HEK293 (cell line): ENCODE results near the gene MLLT10.

ENCODE experiments used
- CTCF ChIA-PET: fragments of 350-600 bp; formaldehyde crosslinking; extraction: SDS; loops from one replicate; lab custom pipeline; 2021; ENCODE audit warnings: antibody characterized with exemption; lab: Yijun Ruan, JAX
- POLR2A ChIA-PET: fragments of 300-600 bp; formaldehyde crosslinking; extraction: SDS; loops from one replicate; lab custom pipeline; 2020; ENCODE audit warnings: antibody characterized with exemption, inconsistent platforms; lab: Yijun Ruan, JAX
- H3K27ac ChIP-seq: fragments of 200-500 bp; sonication (Bioruptor generic); 2 replicates; pipeline ENCODE4 v1.5.1; 2014; ENCODE audit warnings: low read depth, low read length, control low read depth, inconsistent platforms; ENCODE audit errors: extremely low read depth
- H3K36me3 ChIP-seq, 2 experiments: fragments of 200-500 bp in 1 of 2; sonication (Bioruptor generic) in 1 of 2; 1 replicate in 1 of 2; 2 replicates in 1 of 2; pipeline ENCODE4 v1.5.1; 2014 to 2017; ENCODE audit warnings: inconsistent platforms in 2 of 2, low read length in 2 of 2; ENCODE audit not compliant: control insufficient read depth in 2 of 2, insufficient read depth in 1 of 2
- H3K4me1 ChIP-seq: fragments of 200-500 bp; sonication (Bioruptor generic); 2 replicates; pipeline ENCODE4 v1.5.1; 2014; ENCODE audit warnings: mild to moderate bottlenecking, low read length, inconsistent platforms; ENCODE audit not compliant: control insufficient read depth, insufficient read depth
- H3K4me3 ChIP-seq: 2 replicates; pipeline ENCODE4 v1.5.1; 2011; ENCODE audit warnings: low read depth, mild to moderate bottlenecking, control low read depth, low read length, moderate library complexity
- H3K9me3 ChIP-seq: fragments of 200-500 bp; sonication (Bioruptor generic); 2 replicates; pipeline ENCODE4 v1.5.1; 2014; ENCODE audit warnings: low read depth, low read length, inconsistent platforms; ENCODE audit not compliant: control insufficient read depth, insufficient read depth
- EGR2 ChIP-seq: fragments of 450-650 bp; formaldehyde crosslinking; IDR thresholded peaks from 2 replicates; pipeline ENCODE4 v1.5.1; 2016; ENCODE audit warnings: low read depth, missing biosample characterization, missing genetic modification characterization
- GLIS2 ChIP-seq: fragments of 450-650 bp; formaldehyde crosslinking; IDR thresholded peaks from 2 replicates; pipeline ENCODE4 v1.5.1; 2016; ENCODE audit warnings: missing biosample characterization, missing genetic modification characterization
- HOXA7 ChIP-seq: sonication (generic); formaldehyde crosslinking; IDR thresholded peaks from 2 replicates; pipeline ENCODE4 v1.8.1; 2022; ENCODE audit warnings: missing genetic modification reagents, borderline replicate concordance
- KLF16 ChIP-seq: fragments of 450-650 bp; formaldehyde crosslinking; IDR thresholded peaks from 2 replicates; pipeline ENCODE4 v1.5.1; 2017; ENCODE audit warnings: missing biosample characterization, missing genetic modification characterization
- PRDM10 ChIP-seq: fragments of 450-650 bp; formaldehyde crosslinking; IDR thresholded peaks from 2 replicates; pipeline ENCODE4 v1.5.1; 2016; ENCODE audit warnings: missing biosample characterization, missing genetic modification characterization
- SP2 ChIP-seq: fragments of 450-650 bp; formaldehyde crosslinking; IDR thresholded peaks from 2 replicates; pipeline ENCODE4 v1.5.1; 2016; ENCODE audit warnings: missing biosample characterization, missing genetic modification characterization
- SP3 ChIP-seq: fragments of 450-650 bp; formaldehyde crosslinking; IDR thresholded peaks from 2 replicates; pipeline ENCODE4 v1.5.1; 2016; ENCODE audit warnings: missing biosample characterization, missing genetic modification characterization
- YY1 ChIP-seq: fragments of 450-650 bp; formaldehyde crosslinking; IDR thresholded peaks from 2 replicates; pipeline ENCODE4 v1.5.1; 2018; ENCODE audit warnings: missing biosample characterization, missing genetic modification characterization
- ZBTB11 ChIP-seq: fragments of 450-650 bp; formaldehyde crosslinking; conservative IDR thresholded peaks from 2 replicates; pipeline ENCODE4 v1.5.1; 2016; ENCODE audit warnings: low read depth, missing biosample characterization, missing genetic modification characterization
- ZNF121 ChIP-seq: fragments of 450-650 bp; formaldehyde crosslinking; IDR thresholded peaks from 2 replicates; pipeline ENCODE4 v1.5.1; 2016; ENCODE audit warnings: missing biosample characterization, missing genetic modification characterization
- ZNF155 ChIP-seq: fragments of 450-650 bp; formaldehyde crosslinking; IDR thresholded peaks from 2 replicates; pipeline ENCODE4 v1.5.1; 2016; ENCODE audit warnings: missing biosample characterization, missing genetic modification characterization
- ZNF157 ChIP-seq: fragments of 450-650 bp; formaldehyde crosslinking; IDR thresholded peaks from 2 replicates; pipeline ENCODE4 v1.5.1; 2016; ENCODE audit warnings: missing biosample characterization, missing genetic modification characterization
- ZNF248 ChIP-seq: fragments of 450-650 bp; formaldehyde crosslinking; IDR thresholded peaks from 2 replicates; pipeline ENCODE4 v1.5.1; 2017; ENCODE audit warnings: missing biosample characterization, missing genetic modification characterization
- ZNF26 ChIP-seq: fragments of 450-650 bp; formaldehyde crosslinking; IDR thresholded peaks from 2 replicates; pipeline ENCODE4 v1.5.1; 2016; ENCODE audit warnings: missing biosample characterization, missing genetic modification characterization
- ZNF398 ChIP-seq: fragments of 450-650 bp; formaldehyde crosslinking; IDR thresholded peaks from 2 replicates; pipeline ENCODE4 v1.5.1; 2017; ENCODE audit warnings: missing biosample characterization, missing genetic modification characterization
- ZNF404 ChIP-seq: fragments of 450-650 bp; formaldehyde crosslinking; IDR thresholded peaks from 2 replicates; pipeline ENCODE4 v1.5.1; 2017; ENCODE audit warnings: missing biosample characterization, missing genetic modification characterization
- ZNF501 ChIP-seq: fragments of 450-650 bp; formaldehyde crosslinking; IDR thresholded peaks from 2 replicates; pipeline ENCODE4 v1.5.1; 2016; ENCODE audit warnings: missing biosample characterization, missing genetic modification characterization
- ZNF558 ChIP-seq: fragments of 450-650 bp; formaldehyde crosslinking; IDR thresholded peaks from 2 replicates; pipeline ENCODE4 v1.5.1; 2016; ENCODE audit warnings: missing biosample characterization, missing genetic modification characterization
- ZNF600 ChIP-seq: fragments of 450-650 bp; formaldehyde crosslinking; IDR thresholded peaks from 2 replicates; pipeline ENCODE4 v1.5.1; 2016; ENCODE audit warnings: missing biosample characterization, missing genetic modification characterization
- ZNF639 ChIP-seq: fragments of 450-650 bp; formaldehyde crosslinking; IDR thresholded peaks from 2 replicates; pipeline ENCODE4 v1.5.1; 2016; ENCODE audit warnings: missing biosample characterization, missing genetic modification characterization
- ZNF707 ChIP-seq: fragments of 450-650 bp; formaldehyde crosslinking; IDR thresholded peaks from 2 replicates; pipeline ENCODE4 v1.5.1; 2016; ENCODE audit warnings: missing biosample characterization, missing genetic modification characterization
- ZNF76 ChIP-seq: fragments of 450-650 bp; formaldehyde crosslinking; IDR thresholded peaks from 2 replicates; pipeline ENCODE4; 2016; ENCODE audit warnings: low read depth, missing biosample characterization, missing genetic modification characterization, borderline replicate concordance
- ZNF785 ChIP-seq: fragments of 450-650 bp; formaldehyde crosslinking; IDR thresholded peaks from 2 replicates; pipeline ENCODE4 v1.5.1; 2016; ENCODE audit warnings: missing biosample characterization, missing genetic modification characterization
- ZNF791 ChIP-seq: fragments of 450-650 bp; formaldehyde crosslinking; IDR thresholded peaks from 2 replicates; pipeline ENCODE4 v1.5.1; 2016; ENCODE audit warnings: missing biosample characterization, missing genetic modification characterization

Gene MLLT10

GRCh38 chr10:21526188-21526859 lies 7.7 kb upstream of the MLLT10 start (continued):
- TF ChIP-seq ZBTB11 (tag by site-specific recombination) (no peak), ZNF121 (tag by site-specific recombination) (no peak), SP3 (peak; percentile 54), ZNF558 (tag by site-specific recombination) (peak; percentile 39; the same call in 1 of the 2 replicates), GLIS2 (tag by site-specific recombination) (peak; percentile 85), ZNF501 (tag by site-specific recombination) (peak; percentile 5; the same call in 1 of the 2 replicates)

- Histone ChIP-seq H3K36me3 (no peaks in the 10 kb centered on the region), H3K4me1 (peaks cover 23% of the 10 kb centered on the region), H3K4me3 (peak overlapping the region; percentile 58), H3K27ac (peak overlapping the region; percentile 98), H3K9me3 (no peaks in the 10 kb centered on the region)
- ChIA-PET CTCF (interaction anchor here (0.6 kb wide), 1 partner anchor 454 kb away, joined by 3 read pairs; no protein-coding TSS in a partner anchor), POLR2A (interaction anchor here (1.3 to 3.5 kb wide), 4 partner anchors 9 to 204 kb away, joined by 3 to 33 read pairs (median 19); no protein-coding TSS in a partner anchor)
- TF ChIP-seq ZNF155 (tag by site-specific recombination), result no peak
- TF ChIP-seq KLF16 (tag by site-specific recombination), result peak; percentile 89; the same call in 1 of the 2 replicates
- TF ChIP-seq ZNF76 (tag by site-specific recombination), result no peak
- TF ChIP-seq EGR2, result peak; percentile 46; the same call in 1 of the 2 replicates
- peak; percentile 82 for TF ChIP-seq SP2 (tag by site-specific recombination)
- TF ChIP-seq ZNF157, result no peak
- TF ChIP-seq ZNF785, result no peak
- TF ChIP-seq ZNF398 (tag by site-specific recombination), result no peak; the same call in 1 of the 2 replicates
- TF ChIP-seq ZNF248 (tag by site-specific recombination), result no peak
- TF ChIP-seq ZNF600, result peak; percentile 80
- TF ChIP-seq HOXA7 (CRISPR knock-in tag), result no peak
- no peak for TF ChIP-seq ZNF26 (tag by site-specific recombination)
- no peak for TF ChIP-seq PRDM10 (tag by site-specific recombination)
- TF ChIP-seq YY1 (tag by site-specific recombination), result no peak
- TF ChIP-seq ZNF791 (tag by site-specific recombination), result no peak
- TF ChIP-seq ZNF404 (tag by site-specific recombination), result no peak
- no peak for TF ChIP-seq ZNF707 (tag by site-specific recombination)
- peak; percentile 30; the same call in 1 of the 2 replicates for TF ChIP-seq ZNF639
Measured at GRCh38 chr10:21526860-21527597, 7.0 kb upstream of the MLLT10 start.
